Natural killer cell (primary cell): Measurements from ENCODE around the gene ATP2C2. TPM values are rescaled to one million over a fixed set of nuclear protein-coding genes. Genes with fewer than 3 reads are reported as not detected.

Experiments used
- ATAC-seq, 3 donors: fragments of 150-1000 bp in 2 of 3; fragments of 200-7000 bp in 1 of 3; cut with Tn5 transposase; 1 replicate in 1 of 3; 2 replicates in 2 of 3; pipeline ENCODE4 v1.10.0; 2021; ENCODE audit warnings: mild to moderate bottlenecking in 2 of 3, moderate library complexity in 2 of 3
- DNase-seq, 2 donors: peaks; one replicate each; pipeline versions ENCODE4 v3.0.0 to v3.0.0-alpha.2; 2013 to 2021; ENCODE audit warnings: mixed read lengths in 1 of 2
- H3K27ac ChIP-seq: one replicate; pipeline ENCODE4 v1.5.1; 2013; ENCODE audit warnings: mild to moderate bottlenecking, low read length
- H3K27me3 ChIP-seq: one replicate; pipeline ENCODE4 v1.6.1; 2013; ENCODE audit warnings: low read length; ENCODE audit not compliant: control insufficient read depth, insufficient read depth
- H3K36me3 ChIP-seq: one replicate; pipeline ENCODE4 v1.6.1; 2013; ENCODE audit warnings: low read length; ENCODE audit not compliant: control insufficient read depth, insufficient read depth
- H3K4me1 ChIP-seq: one replicate; pipeline ENCODE4 v1.6.1; 2013; ENCODE audit warnings: low read length; ENCODE audit not compliant: control insufficient read depth, insufficient read depth
- H3K4me3 ChIP-seq: one replicate; pipeline ENCODE4 v1.5.1; 2013; ENCODE audit warnings: low read length
- H3K9me3 ChIP-seq: one replicate; pipeline ENCODE4 v1.6.1; 2013; ENCODE audit warnings: low read length; ENCODE audit not compliant: control insufficient read depth, insufficient read depth
- H3K27ac Mint-ChIP-seq, 2 donors: one replicate each; pipeline ENCODE4 v1.8.0; 2022; ENCODE audit warnings: mild to moderate bottlenecking in 2 of 2, mixed read lengths in 2 of 2, moderate library complexity in 1 of 2
- H3K27me3 Mint-ChIP-seq, 2 donors: one replicate each; pipeline ENCODE4 v1.8.0; 2022; ENCODE audit warnings: low read depth in 2 of 2, mixed read lengths in 2 of 2
- H3K36me3 Mint-ChIP-seq: one replicate; pipeline ENCODE4 v1.8.0; 2022; ENCODE audit warnings: mixed read lengths
- H3K4me1 Mint-ChIP-seq, 2 donors: one replicate each; pipeline ENCODE4 v1.8.0; 2022; ENCODE audit warnings: mixed read lengths in 2 of 2
- H3K4me3 Mint-ChIP-seq: one replicate; pipeline ENCODE4 v1.8.0; 2022; ENCODE audit warnings: mild to moderate bottlenecking, moderate library complexity, mixed read lengths
- H3K9me3 Mint-ChIP-seq, 2 donors: one replicate each; pipeline ENCODE4 v1.8.0; 2022; ENCODE audit warnings: mixed read lengths in 2 of 2
- CTCF ChIP-seq: fragments of 200-600 bp; IDR thresholded peaks from one replicate; pipeline ENCODE4 v1.8.0; 2022; ENCODE audit warnings: antibody characterized with exemption
- WGBS: methylation state at CpG from one replicate; pipeline ENCODE4 v1.1.7; 2013; ENCODE audit warnings: missing lambda C conversion rate; ENCODE audit not compliant: insufficient coverage; 5-methylcytosine and 5-hydroxymethylcytosine counted together
- intact Hi-C: fragments of 100-400 bp; cut with micrococcal nuclease; formaldehyde crosslinking; loops from one replicate; pipeline ENCODE4 v1.14.2; 2022
- total RNA-seq, 4 donors: library from RNA; stranded (reverse); fragments of 120-200 nt in 1 of 4; gene quantifications; one replicate each; pipeline versions ENCODE4 v1.2.3 to v1.2.4, GENCODE V29; 2013 to 2022

The ATP2C2 gene
- total RNA-seq, 3 donors from 2014 or later (not counting 1 experiment from before 2014, with no cell fraction given) = not detected

DNA sequence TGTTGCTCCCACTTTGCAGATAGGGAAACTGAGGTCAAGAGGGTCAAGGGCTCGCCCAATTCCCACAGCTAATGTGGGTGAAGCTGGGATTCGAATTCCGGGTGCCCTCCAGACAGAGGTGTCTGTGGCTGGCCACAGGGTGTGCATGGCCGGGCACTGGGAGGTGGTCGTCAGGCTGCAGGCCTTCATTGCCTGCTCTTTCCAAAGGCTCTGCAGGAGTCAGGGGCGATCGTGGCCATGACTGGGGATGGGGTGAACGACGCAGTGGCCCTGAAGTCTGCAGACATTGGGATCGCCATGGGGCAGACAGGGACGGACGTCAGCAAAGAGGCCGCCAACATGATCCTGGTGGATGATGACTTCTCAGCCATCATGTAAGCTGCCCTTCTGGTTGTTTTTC is 86.3 kb downstream of the ATP2C2 start:
- ATAC-seq (no peak), DNase-seq (no peak)
- TF ChIP-seq CTCF = no peak
- H3K9me3 Mint-ChIP-seq = no peaks in the 10 kb centered on the region
- Histone ChIP-seq H3K4me3 (no peak overlapping the region), H3K27ac (no peak overlapping the region), H3K9me3 (no peaks in the 10 kb centered on the region), H3K27me3 (no peaks in the 10 kb centered on the region), H3K4me1 (no peaks in the 10 kb centered on the region), H3K36me3 (no peaks in the 10 kb centered on the region)
- H3K4me3 Mint-ChIP-seq = no peak overlapping the region
- intact Hi-C loops = no loop called here
- no peak overlapping the region for H3K27ac Mint-ChIP-seq
- no peaks in the 10 kb centered on the region for H3K4me1 Mint-ChIP-seq
- H3K36me3 Mint-ChIP-seq = no peaks in the 10 kb centered on the region
- 91% methylated on average over 13 of the region's 13 CpGs for WGBS
- H3K27me3 Mint-ChIP-seq = no peaks in the 10 kb centered on the region

GRCh38 chr16:84455031-84455430 is 86.7 kb downstream of the ATP2C2 start:
- DNase-seq (no peak), ATAC-seq (no peak)
- H3K27ac Mint-ChIP-seq = no peak overlapping the region
- Histone ChIP-seq H3K9me3 (no peaks in the 10 kb centered on the region), H3K36me3 (no peaks in the 10 kb centered on the region), H3K27me3 (no peaks in the 10 kb centered on the region), H3K4me1 (no peaks in the 10 kb centered on the region), H3K27ac (no peak overlapping the region), H3K4me3 (no peak overlapping the region)
- H3K4me1 Mint-ChIP-seq = no peaks in the 10 kb centered on the region
- no peaks in the 10 kb centered on the region for H3K9me3 Mint-ChIP-seq
- TF ChIP-seq CTCF = no peak
- H3K27me3 Mint-ChIP-seq = no peaks in the 10 kb centered on the region
- WGBS = 96% methylated on average over 6 of the region's 9 CpGs
- H3K36me3 Mint-ChIP-seq = no peaks in the 10 kb centered on the region
- intact Hi-C loops = no loop called here
- H3K4me3 Mint-ChIP-seq = no peak overlapping the region

- no peak for DNase-seq
- H3K36me3 Mint-ChIP-seq = no peaks in the 10 kb centered on the region
These were observed 90.5 kb downstream of the ATP2C2 start for GRCh38 chr16:84458606-84459532.

More at GRCh38 chr16:84458606-84459532, 90.5 kb downstream of the ATP2C2 start:
- H3K36me3 ChIP-seq = no peaks in the 10 kb centered on the region
- H3K4me1 Mint-ChIP-seq = no peaks in the 10 kb centered on the region
- no peaks in the 10 kb centered on the region for H3K9me3 Mint-ChIP-seq
- H3K27ac Mint-ChIP-seq = no peak overlapping the region
- H3K27me3 ChIP-seq = no peaks in the 10 kb centered on the region
- ATAC-seq = no peak
- H3K27me3 Mint-ChIP-seq = no peaks in the 10 kb centered on the region
- intact Hi-C loops = no loop called here
- no peak overlapping the region for H3K27ac ChIP-seq
- no peak for TF ChIP-seq CTCF
- H3K4me3 Mint-ChIP-seq = no peak overlapping the region
- whole genome bisulfite sequencing = 96% methylated on average over 38 of the region's 38 CpGs
- no peaks in the 10 kb centered on the region for H3K9me3 ChIP-seq
- H3K4me1 ChIP-seq = no peaks in the 10 kb centered on the region
- no peak overlapping the region for H3K4me3 ChIP-seq
